ENCODE data around the gene HMGB1. TPM values are rescaled to one million over a fixed set of nuclear protein-coding genes. Genes with fewer than 3 reads are reported as not detected.

Gene HMGB1
- polyA plus RNA-seq, 2 of the 4 experiments (the other 2 are of a cell fraction) = 353 to 641 TPM

- 91% methylated on average over 1 of the region's 1 CpG for WGBS (ENCODE audit: missing lambda C conversion rate)
- Histone ChIP-seq H3K4me2 (no peak overlapping the region), H3K4me3 (no peak overlapping the region), H3K9me3 (no peaks in the 10 kb centered on the region), H3K4me1 (no peaks in the 10 kb centered on the region), H3K27ac (no peak overlapping the region)
- ATAC-seq (no peak), DNase-seq (ENCODE audit: low read depth in 1 of 2, low spot score in 1 of 2) (no peak), FAIRE-seq (no peak)
- ChIA-PET CTCF (no interaction called here), POLR2A (interaction anchor here (0.6 kb wide), 1 partner anchor 398 kb away, joined by 3 read pairs; no protein-coding TSS in a partner anchor)
- no peak for TF ChIP-seq HOXB13 (CRISPR knock-in tag; IDR thresholded peaks at IDR 0.05; ENCODE audit: low read depth)
- no peak for TF ChIP-seq JUN (IDR thresholded peaks at IDR 0.05)
These were observed 38.3 kb upstream of the HMGB1 start for GRCh38 chr13:30504081-30504480.

- no peak for TF ChIP-seq CBX8 (IDR thresholded peaks at IDR 0.05)
- no peak for TF ChIP-seq CHD4 (IDR thresholded peaks at IDR 0.05; ENCODE audit: borderline replicate concordance)
- no peak for TF ChIP-seq FOSL2 (IDR thresholded peaks at IDR 0.05)
- no peak for TF ChIP-seq FOSL2 (CRISPR knock-in tag; IDR thresholded peaks at IDR 0.05)
- TF ChIP-seq PBX3 (IDR thresholded peaks at IDR 0.05) = no peak
- no peak for TF ChIP-seq CBX2 (IDR thresholded peaks at IDR 0.05; ENCODE audit: borderline replicate concordance, low read depth)
- TF ChIP-seq JUNB (IDR thresholded peaks at IDR 0.05) = no peak
- no peak for TF ChIP-seq EHMT2 (IDR thresholded peaks at IDR 0.05; ENCODE audit: low read depth)
- no peak for TF ChIP-seq HES2 (IDR thresholded peaks at IDR 0.05)
- no peak for TF ChIP-seq TP53 (CRISPR knock-in tag; IDR thresholded peaks at IDR 0.05)
- TF ChIP-seq KDM1A (IDR thresholded peaks at IDR 0.05; ENCODE audit: low read depth) = no peak
- no peak for TF ChIP-seq POLR2AphosphoS2 (conservative IDR thresholded peaks at IDR 0.05; ENCODE audit: low read length)
- no peak for TF ChIP-seq ZSCAN20 (CRISPR knock-in tag; IDR thresholded peaks at IDR 0.05)
- no peak for TF ChIP-seq ZFP36 (IDR thresholded peaks at IDR 0.05; ENCODE audit: borderline replicate concordance, partially characterized antibody)
- TF ChIP-seq HDAC2 (IDR thresholded peaks at IDR 0.05) = no peak
- no peak for TF ChIP-seq KDM5A (IDR thresholded peaks at IDR 0.05)
- TF ChIP-seq RFX5 (IDR thresholded peaks at IDR 0.05) = no peak
- no peak for TF ChIP-seq HOXA7 (CRISPR knock-in tag; IDR thresholded peaks at IDR 0.05)
- no peak for TF ChIP-seq CTCF (IDR thresholded peaks at IDR 0.05)
- TF ChIP-seq EP300 (IDR thresholded peaks at IDR 0.05) = no peak
- POLR2A ChIA-PET = no interaction called here
- no peak overlapping the region for H3K4me3 ChIP-seq
- whole genome bisulfite sequencing (ENCODE audit: missing lambda C conversion rate) = 62% methylated on average over 2 of the region's 2 CpGs
- H3K27ac ChIP-seq = no peak overlapping the region
- ATAC-seq = no peak
- H3K4me1 ChIP-seq = no peaks in the 10 kb centered on the region
- no peak for FAIRE-seq
- DNase-seq (ENCODE audit: low read depth in 1 of 2, low spot score in 1 of 2) = no peak
- no peaks in the 10 kb centered on the region for H3K9me3 ChIP-seq
- CTCF ChIA-PET = interaction anchor here (0.6 kb wide), 1 partner anchor 25 kb away, joined by 3 read pairs; no protein-coding TSS in a partner anchor
- H3K4me2 ChIP-seq = no peak overlapping the region
These were observed 36.5 kb upstream of the HMGB1 start for GRCh38 chr13:30502237-30502636.

GRCh38 chr13:30499338-30499737 lies 33.6 kb upstream of the HMGB1 start:
- Histone ChIP-seq H3K27ac (no peak overlapping the region), H3K4me1 (no peaks in the 10 kb centered on the region), H3K9me3 (no peaks in the 10 kb centered on the region), H3K4me2 (no peak overlapping the region), H3K4me3 (no peak overlapping the region)
- no peak for DNase-seq (ENCODE audit: low read depth in 1 of 2, low spot score in 1 of 2)
- no peak for FAIRE-seq
- TF ChIP-seq KDM5A (IDR thresholded peaks at IDR 0.05) (no peak), FOSB (CRISPR knock-in tag; IDR thresholded peaks at IDR 0.05) (no peak), EHMT2 (IDR thresholded peaks at IDR 0.05; ENCODE audit: low read depth) (no peak)
- CTCF ChIA-PET = no interaction called here
- no peak for ATAC-seq
- 70% methylated on average over 3 of the region's 3 CpGs for WGBS (ENCODE audit: missing lambda C conversion rate)
- POLR2A ChIA-PET = no interaction called here
